ENCODE results near the gene DLL1.

DLL1 gene

DNA sequence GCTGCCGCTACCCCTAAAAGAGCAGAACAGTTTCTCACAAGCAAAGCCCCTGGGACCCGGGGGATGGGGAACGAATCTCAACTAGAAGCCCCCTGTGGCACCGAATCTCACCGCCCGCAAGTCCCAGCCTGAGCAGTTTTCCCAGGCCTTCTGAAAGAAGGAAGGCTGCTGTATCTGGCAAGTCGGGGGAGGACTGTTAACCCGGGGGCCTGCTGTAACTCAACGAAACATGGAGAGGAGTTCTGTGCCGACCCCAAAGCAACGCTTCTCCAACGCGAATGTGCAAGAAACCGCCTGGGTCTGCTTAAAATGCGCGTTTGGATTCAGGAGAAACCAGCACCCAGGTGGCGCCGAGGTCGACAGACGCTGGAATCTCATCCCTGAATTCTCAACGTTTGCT is 34.2 kb downstream of the DLL1 start:
- H3K36me3 Mint-ChIP-seq (ENCODE audit: low read depth): no peaks in the 10 kb centered on the region
- H3K4me1 Mint-ChIP-seq (ENCODE audit: low read depth): no peaks in the 10 kb centered on the region
- H3K9me3 Mint-ChIP-seq: no peaks in the 10 kb centered on the region
- no peak overlapping the region for H3K27ac Mint-ChIP-seq
- H3K4me3 Mint-ChIP-seq: no peak overlapping the region
- H3K27me3 Mint-ChIP-seq: no peaks in the 10 kb centered on the region

DNA sequence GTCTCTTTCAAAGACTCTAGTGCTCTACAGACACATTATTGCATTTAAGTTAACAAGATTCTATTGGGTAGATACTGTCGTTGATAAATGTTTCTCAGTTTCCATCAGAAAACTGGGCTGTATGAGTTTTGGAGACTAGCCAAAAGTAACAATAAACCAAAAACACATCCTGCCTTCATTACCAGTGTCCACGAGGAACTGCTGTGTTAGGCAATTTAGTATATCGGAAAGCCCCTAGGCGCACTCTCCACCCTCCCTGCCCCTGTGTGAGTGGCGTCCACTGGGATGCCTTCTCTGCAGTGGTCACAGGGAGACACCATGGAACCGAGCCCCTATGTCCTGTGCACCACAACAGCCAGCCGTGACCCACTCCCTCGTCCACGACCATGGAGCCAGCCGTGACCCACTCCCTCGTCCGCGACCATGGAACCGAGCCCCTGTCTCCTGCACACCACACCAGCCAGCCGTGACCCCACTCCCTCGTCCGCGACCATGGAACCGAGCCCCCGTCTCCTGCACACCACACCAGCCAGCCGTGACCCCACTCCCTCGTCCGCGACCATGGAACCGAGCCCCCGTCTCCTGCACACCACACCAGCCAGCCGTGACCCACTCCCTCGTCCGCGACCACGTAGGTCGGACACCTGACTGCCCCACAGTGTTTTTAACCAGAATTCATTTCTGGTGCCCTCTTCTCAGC is 35.3 kb downstream of the DLL1 start:
- H3K9me3 Mint-ChIP-seq: no peaks in the 10 kb centered on the region
- H3K36me3 Mint-ChIP-seq (ENCODE audit: low read depth): no peaks in the 10 kb centered on the region
- H3K4me1 Mint-ChIP-seq (ENCODE audit: low read depth): no peaks in the 10 kb centered on the region
- H3K27ac Mint-ChIP-seq: no peak overlapping the region
- H3K27me3 Mint-ChIP-seq: no peaks in the 10 kb centered on the region
- H3K4me3 Mint-ChIP-seq: no peak overlapping the region

GRCh38 chr6:170254315-170255213 is 36.3 kb downstream of the DLL1 start:
- Mint-ChIP-seq H3K4me3 (no peak overlapping the region), H3K27me3 (no peaks in the 10 kb centered on the region), H3K9me3 (no peaks in the 10 kb centered on the region), H3K4me1 (ENCODE audit: low read depth) (no peaks in the 10 kb centered on the region), H3K27ac (no peak overlapping the region), H3K36me3 (ENCODE audit: low read depth) (no peaks in the 10 kb centered on the region)

GRCh38 chr6:170253910-170254269 is 37.0 kb downstream of the DLL1 start:
- H3K9me3 Mint-ChIP-seq: no peaks in the 10 kb centered on the region

GRCh38 chr6:170253226-170253909 is 37.5 kb downstream of the DLL1 start:
- Mint-ChIP-seq H3K36me3 (ENCODE audit: low read depth) (no peaks in the 10 kb centered on the region), H3K4me1 (ENCODE audit: low read depth) (no peaks in the 10 kb centered on the region), H3K27me3 (no peaks in the 10 kb centered on the region), H3K27ac (no peak overlapping the region), H3K9me3 (no peaks in the 10 kb centered on the region), H3K4me3 (no peak overlapping the region)

More at GRCh38 chr6:170253910-170254269, 37.0 kb downstream of the DLL1 start:
- Mint-ChIP-seq H3K27ac (no peak overlapping the region), H3K27me3 (no peaks in the 10 kb centered on the region), H3K4me1 (ENCODE audit: low read depth) (no peaks in the 10 kb centered on the region), H3K36me3 (ENCODE audit: low read depth) (no peaks in the 10 kb centered on the region), H3K4me3 (no peak overlapping the region)

- H3K36me3 Mint-ChIP-seq (ENCODE audit: low read depth): no peaks in the 10 kb centered on the region
- H3K27ac Mint-ChIP-seq: no peak overlapping the region
- H3K4me3 Mint-ChIP-seq: no peak overlapping the region
- H3K9me3 Mint-ChIP-seq: no peaks in the 10 kb centered on the region
- no peaks in the 10 kb centered on the region for H3K27me3 Mint-ChIP-seq
- no peaks in the 10 kb centered on the region for H3K4me1 Mint-ChIP-seq (ENCODE audit: low read depth)
These were observed 38.9 kb downstream of the DLL1 start for GRCh38 chr6:170251776-170252571.

- no peaks in the 10 kb centered on the region for H3K27me3 Mint-ChIP-seq
- H3K4me1 Mint-ChIP-seq (ENCODE audit: low read depth): no peaks in the 10 kb centered on the region
- no peaks in the 10 kb centered on the region for H3K9me3 Mint-ChIP-seq
- no peak overlapping the region for H3K4me3 Mint-ChIP-seq
- no peaks in the 10 kb centered on the region for H3K36me3 Mint-ChIP-seq (ENCODE audit: low read depth)
- no peak overlapping the region for H3K27ac Mint-ChIP-seq
These were observed 39.7 kb downstream of the DLL1 start for GRCh38 chr6:170250981-170251775.

DNA sequence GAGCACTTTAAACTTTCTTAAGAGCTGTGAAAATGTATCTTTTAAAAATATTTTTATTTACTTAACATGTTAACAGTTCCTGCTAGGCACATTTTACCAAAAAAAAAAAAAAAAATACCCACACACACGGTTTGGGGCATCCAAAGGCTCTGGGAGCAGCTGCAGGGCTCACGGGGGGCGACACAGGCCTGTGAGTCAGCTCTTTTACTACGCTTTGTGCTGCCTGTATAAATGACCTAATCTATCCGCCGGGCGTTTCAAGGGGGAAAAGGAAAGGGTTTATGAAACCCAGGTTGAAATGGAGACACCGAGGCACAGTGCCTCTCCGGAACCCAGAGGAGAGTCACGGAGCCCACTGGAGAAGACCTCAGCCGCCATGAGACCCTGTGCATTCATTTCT is 40.4 kb downstream of the DLL1 start:
- H3K27ac Mint-ChIP-seq: no peak overlapping the region

DNA sequence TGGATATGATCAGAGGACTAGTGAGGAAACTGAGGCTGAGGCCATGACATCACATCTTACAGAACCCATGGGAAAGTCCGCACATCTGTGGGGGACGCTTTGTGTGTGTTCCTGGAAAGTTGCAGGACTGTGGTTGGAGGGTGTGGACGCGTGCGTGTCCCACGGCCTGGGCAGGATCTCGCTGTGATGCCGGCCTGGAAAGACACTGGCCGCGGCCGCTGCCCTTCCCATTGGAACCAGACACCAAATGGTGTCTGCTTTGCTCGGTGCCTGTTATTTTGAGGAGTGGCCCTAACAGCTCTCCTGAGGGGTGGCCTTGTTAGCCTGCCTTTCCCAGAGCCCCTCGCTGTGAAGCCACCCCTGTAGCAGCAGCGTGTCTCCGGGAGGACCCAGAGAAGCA is 41.1 kb downstream of the DLL1 start:
- Mint-ChIP-seq H3K4me1 (ENCODE audit: low read depth) (no peaks in the 10 kb centered on the region), H3K27me3 (no peaks in the 10 kb centered on the region), H3K36me3 (ENCODE audit: low read depth) (no peaks in the 10 kb centered on the region), H3K27ac (no peak overlapping the region), H3K9me3 (no peaks in the 10 kb centered on the region), H3K4me3 (no peak overlapping the region)

More for the DNA sequence above, 40.4 kb downstream of the DLL1 start:
- Mint-ChIP-seq H3K27me3 (no peaks in the 10 kb centered on the region), H3K9me3 (no peaks in the 10 kb centered on the region), H3K4me1 (ENCODE audit: low read depth) (no peaks in the 10 kb centered on the region), H3K4me3 (no peak overlapping the region), H3K36me3 (ENCODE audit: low read depth) (no peaks in the 10 kb centered on the region)

DNA sequence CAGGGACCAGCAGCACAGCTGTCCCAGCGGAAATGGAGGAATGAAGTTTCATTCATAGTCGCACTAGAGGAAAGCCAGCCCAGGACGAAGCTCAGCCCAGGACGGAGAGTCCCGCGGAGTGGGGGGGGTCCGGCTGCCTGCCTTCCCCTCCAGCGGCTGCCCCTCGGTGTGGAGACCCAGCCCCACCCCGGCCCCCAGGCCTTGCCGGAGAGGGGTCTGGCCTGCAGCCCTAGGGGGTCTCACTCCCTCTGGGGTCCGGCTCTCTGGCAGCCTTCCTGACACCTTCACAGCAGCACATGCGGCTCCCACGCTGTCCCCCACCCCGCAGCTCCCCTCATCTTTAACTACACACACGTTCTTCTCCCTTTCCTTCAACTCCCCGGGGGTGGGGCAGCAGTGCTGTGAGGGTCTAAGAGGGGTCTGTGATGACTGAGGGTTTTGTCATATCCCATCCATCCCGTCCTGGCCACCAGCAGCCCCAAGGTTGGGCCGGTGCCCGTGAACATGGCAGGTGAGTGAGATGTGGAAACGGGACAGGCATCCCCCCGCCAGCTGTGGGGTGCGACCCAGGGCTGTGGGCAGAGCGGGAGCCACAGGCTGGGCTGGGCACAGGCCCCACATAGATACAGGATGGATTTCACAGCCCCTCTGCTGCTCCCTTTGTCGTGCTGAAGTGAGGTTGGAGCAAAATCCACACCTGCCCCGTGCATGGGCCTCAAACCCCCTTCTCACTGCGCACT is 41.8 kb downstream of the DLL1 start:
- H3K4me1 Mint-ChIP-seq (ENCODE audit: low read depth): no peaks in the 10 kb centered on the region
- no peaks in the 10 kb centered on the region for H3K9me3 Mint-ChIP-seq
- H3K27me3 Mint-ChIP-seq: no peaks in the 10 kb centered on the region
- H3K27ac Mint-ChIP-seq: no peak overlapping the region
- H3K36me3 Mint-ChIP-seq (ENCODE audit: low read depth): no peaks in the 10 kb centered on the region
- H3K4me3 Mint-ChIP-seq: no peak overlapping the region

GRCh38 chr6:170248111-170248805 is 42.6 kb downstream of the DLL1 start:
- H3K4me3 Mint-ChIP-seq: no peak overlapping the region
- no peaks in the 10 kb centered on the region for H3K27me3 Mint-ChIP-seq
- H3K27ac Mint-ChIP-seq: no peak overlapping the region

DNA sequence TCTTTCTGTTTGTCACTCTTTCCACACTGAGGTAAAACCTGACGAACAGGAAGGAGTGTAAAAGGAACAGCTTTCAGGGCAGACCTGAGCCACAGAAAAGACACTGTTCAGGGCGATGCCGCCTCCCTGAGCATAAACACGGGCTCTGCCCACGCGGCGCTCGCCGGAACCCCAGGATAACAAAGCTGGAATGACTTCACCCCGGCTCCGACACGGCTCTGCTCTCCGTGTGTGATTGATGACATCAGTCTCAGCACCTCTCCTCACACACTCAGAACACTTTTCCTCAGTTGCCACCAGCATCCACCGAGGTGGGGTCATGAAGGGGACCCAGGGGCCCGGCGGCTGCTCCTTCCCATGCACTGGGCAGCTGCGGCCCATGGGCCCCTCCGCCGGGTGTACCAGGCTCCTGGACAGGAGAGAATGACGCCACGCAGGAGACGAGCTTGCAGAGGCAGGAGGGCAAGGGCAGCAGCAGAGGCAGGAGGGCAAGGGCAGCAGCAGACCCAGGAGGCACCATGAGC is 43.6 kb downstream of the DLL1 start:
- Mint-ChIP-seq H3K27me3 (no peaks in the 10 kb centered on the region), H3K4me3 (no peak overlapping the region), H3K36me3 (ENCODE audit: low read depth) (no peaks in the 10 kb centered on the region), H3K27ac (no peak overlapping the region), H3K4me1 (ENCODE audit: low read depth) (no peaks in the 10 kb centered on the region), H3K9me3 (no peaks in the 10 kb centered on the region)

More at GRCh38 chr6:170248111-170248805, 42.6 kb downstream of the DLL1 start:
- Mint-ChIP-seq H3K9me3 (no peaks in the 10 kb centered on the region), H3K36me3 (ENCODE audit: low read depth) (no peaks in the 10 kb centered on the region), H3K4me1 (ENCODE audit: low read depth) (no peaks in the 10 kb centered on the region)

GRCh38 chr6:170245475-170245992 is 45.3 kb downstream of the DLL1 start:
- no peak overlapping the region for H3K4me3 Mint-ChIP-seq
- no peaks in the 10 kb centered on the region for H3K27me3 Mint-ChIP-seq
- no peak overlapping the region for H3K27ac Mint-ChIP-seq
- H3K9me3 Mint-ChIP-seq: no peaks in the 10 kb centered on the region
- H3K36me3 Mint-ChIP-seq (ENCODE audit: low read depth): no peaks in the 10 kb centered on the region
- H3K4me1 Mint-ChIP-seq (ENCODE audit: low read depth): no peaks in the 10 kb centered on the region

Data from stimulated activated naive CD8-positive, alpha-beta T cell treated with anti-CD3 and anti-CD28 coated beads, Interleukin-15, Interleukin-2, amounts not matched to agents 100 ng/mL and 50 ng/mL, for 24 hours (primary cell).